GM23338 (cell line): ENCODE results near the gene ZNHIT6. TPM values are rescaled to one million over a fixed set of nuclear protein-coding genes. Genes with fewer than 3 reads are reported as not detected.

Experiments used
- ATAC-seq: fragments of 200-7000 bp; cut with Tn5 transposase; 3 replicates; pipeline ENCODE4 v1.9.1; 2020
- DNase-seq: peaks from one replicate; pipeline ENCODE4 v3.0.0-alpha.2; 2015; ENCODE audit warnings: low spot score
- H2AFZ ChIP-seq: fragments of 200-600 bp; sonication (generic); 2 replicates; pipeline ENCODE4 v1.8.0; 2016; ENCODE audit warnings: antibody characterized with exemption, mild to moderate bottlenecking, moderate library complexity
- H3F3A ChIP-seq: fragments of 200-600 bp; sonication (generic); replicated peaks from 2 replicates; pipeline ENCODE4 v1.8.0; 2017; ENCODE audit warnings: antibody characterized with exemption, mixed run types, low read depth
- H3K27ac ChIP-seq: fragments of 200-600 bp; sonication (generic); 2 replicates; pipeline ENCODE4 v1.6.1; 2016; ENCODE audit warnings: low read depth
- H3K27me3 ChIP-seq: fragments of 200-600 bp; sonication (generic); 2 replicates; pipeline ENCODE4 v1.8.0; 2016; ENCODE audit warnings: mild to moderate bottlenecking, mixed run types, moderate library complexity; ENCODE audit not compliant: insufficient read depth
- H3K36me3 ChIP-seq: fragments of 200-600 bp; sonication (generic); 2 replicates; pipeline ENCODE4 v1.8.0; 2016; ENCODE audit warnings: mild to moderate bottlenecking; ENCODE audit not compliant: insufficient read depth
- H3K4me1 ChIP-seq: fragments of 200-600 bp; sonication (generic); 2 replicates; pipeline ENCODE4 v1.8.0; 2016; ENCODE audit warnings: mild to moderate bottlenecking, moderate library complexity; ENCODE audit not compliant: insufficient read depth
- H3K4me2 ChIP-seq: fragments of 200-600 bp; sonication (generic); 2 replicates; pipeline ENCODE4 v1.7.1; 2017; ENCODE audit warnings: mixed run types
- H3K4me3 ChIP-seq: fragments of 200-600 bp; sonication (generic); 2 replicates; pipeline ENCODE4 v1.6.1; 2016; ENCODE audit warnings: mixed run types
- H3K79me2 ChIP-seq: fragments of 200-600 bp; sonication (generic); replicated peaks from 2 replicates; pipeline ENCODE4 v1.8.0; 2017; ENCODE audit warnings: mild to moderate bottlenecking; ENCODE audit not compliant: insufficient read depth
- H3K9me2 ChIP-seq: fragments of 200-600 bp; sonication (generic); 2 replicates; pipeline ENCODE4 v1.8.0; 2017; ENCODE audit not compliant: insufficient read depth
- H4K20me1 ChIP-seq: fragments of 200-600 bp; sonication (generic); replicated peaks from 2 replicates; pipeline ENCODE4 v1.8.0; 2017; ENCODE audit warnings: mild to moderate bottlenecking; ENCODE audit not compliant: insufficient read depth
- H3K27ac Mint-ChIP-seq: 2 replicates; pipeline ENCODE4 v1.8.0; 2020; ENCODE audit warnings: inconsistent platforms, mild to moderate bottlenecking, moderate library complexity, mixed read lengths
- H3K27me3 Mint-ChIP-seq: 3 replicates; pipeline ENCODE4 v1.8.0; 2022; ENCODE audit warnings: low read depth, mild to moderate bottlenecking, moderate library complexity, mixed read lengths, inconsistent platforms; ENCODE audit not compliant: insufficient read depth, poor library complexity
- H3K36me3 Mint-ChIP-seq: 3 replicates; pipeline ENCODE4 v1.8.0; 2021; ENCODE audit warnings: low read depth, mild to moderate bottlenecking, inconsistent platforms, moderate library complexity, mixed read lengths
- H3K4me1 Mint-ChIP-seq: 3 replicates; pipeline ENCODE4 v1.8.0; 2020; ENCODE audit warnings: mild to moderate bottlenecking, inconsistent platforms, mixed read lengths
- H3K4me3 Mint-ChIP-seq: 3 replicates; pipeline ENCODE4 v1.8.0; 2021; ENCODE audit warnings: moderate library complexity, mild to moderate bottlenecking, inconsistent platforms, mixed read lengths
- H3K9me3 Mint-ChIP-seq: 3 replicates; pipeline ENCODE4 v1.8.0; 2020; ENCODE audit warnings: moderate library complexity, mild to moderate bottlenecking, inconsistent platforms, mixed read lengths
- CREB1 ChIP-seq: fragments of 250-450 bp; sonication (Bioruptor Pico); IDR thresholded peaks from 2 replicates; pipeline ENCODE4 v1.5.0; 2020; ENCODE audit warnings: low read depth, mild to moderate bottlenecking, moderate library complexity
- CTCF ChIP-seq, 2 experiments: fragments of 200-600 bp in 1 of 2; sonication (generic) in 1 of 2; conservative IDR thresholded peaks; 2 replicates each; pipeline versions ENCODE4 v1.5.1 to v1.6.1; 2016 to 2017; ENCODE audit warnings: antibody characterized with exemption in 2 of 2, low read depth in 2 of 2, mild to moderate bottlenecking in 2 of 2, moderate library complexity in 1 of 2
- ETS1 ChIP-seq: IDR thresholded peaks from 2 replicates; pipeline ENCODE4 v1.6.1; 2016; ENCODE audit warnings: antibody characterized with exemption
- EZH2 ChIP-seq: fragments of 200-600 bp; sonication (generic); IDR thresholded peaks from one replicate; pipeline ENCODE4 v1.8.0; 2017; ENCODE audit warnings: antibody characterized with exemption, mild to moderate bottlenecking, low read depth; ENCODE audit not compliant: unreplicated experiment
- EZH2phosphoT487 ChIP-seq: fragments of 200-600 bp; sonication (generic); IDR thresholded peaks from one replicate; pipeline ENCODE4 v1.8.1; 2018; ENCODE audit warnings: antibody characterized with exemption; ENCODE audit not compliant: unreplicated experiment
- JUNB ChIP-seq: IDR thresholded peaks from one replicate; pipeline ENCODE4 v1.6.1; 2016; ENCODE audit warnings: antibody characterized with exemption; ENCODE audit not compliant: unreplicated experiment
- NANOG ChIP-seq: IDR thresholded peaks from 2 replicates; pipeline ENCODE4 v1.6.1; 2016; ENCODE audit warnings: antibody characterized with exemption, borderline replicate concordance
- POLR2AphosphoS5 ChIP-seq: IDR thresholded peaks from 2 replicates; pipeline ENCODE4 v1.6.1; 2016; ENCODE audit warnings: antibody characterized with exemption, low read depth
- STAT1 ChIP-seq: IDR thresholded peaks from one replicate; pipeline ENCODE4 v1.6.1; 2016; ENCODE audit warnings: antibody characterized with exemption; ENCODE audit not compliant: unreplicated experiment
- ZNF114 ChIP-seq: fragments of 250-450 bp; sonication (Bioruptor Pico); IDR thresholded peaks from 2 replicates; pipeline ENCODE4 v1.5.0; 2020; ENCODE audit warnings: mild to moderate bottlenecking, moderate library complexity
- ZNF331 ChIP-seq: fragments of 250-450 bp; sonication (Bioruptor Pico); IDR thresholded peaks from 2 replicates; pipeline ENCODE4 v1.5.0; 2020; ENCODE audit warnings: low read depth, mild to moderate bottlenecking, moderate library complexity
- ZNF462 ChIP-seq: fragments of 250-450 bp; sonication (Bioruptor Pico); IDR thresholded peaks from 2 replicates; pipeline ENCODE4 v1.5.0; 2020; ENCODE audit warnings: mild to moderate bottlenecking, moderate library complexity
- polyA plus RNA-seq: library from polyadenylated mRNA; unstranded; fragments of >200 nt; fragmentation: Nextera tagmentation; extraction: Ambion mirVana; gene quantifications from 2 replicates; pipeline ENCODE4 v1.2.1, GENCODE V29; 2016
- total RNA-seq: library from RNA; depleted of rRNA; stranded (reverse); fragments of >200 nt; shearing (Covaris generic); gene quantifications from 2 replicates; pipeline ENCODE4 v1.2.3, GENCODE V29; 2014

The ZNHIT6 gene
- total and polyA plus RNA-seq, 2 experiments from 2014 or later = 17.3 to 20.9 TPM

GRCh38 chr1:85617633-85618100 lies 90.6 kb downstream of the ZNHIT6 start:
- H3K9me3 Mint-ChIP-seq = peaks cover 23% of the 10 kb centered on the region
- Histone ChIP-seq H3K27me3 (no peaks in the 10 kb centered on the region), H3K9me2 (peaks cover 9% of the 10 kb centered on the region; the same call in 1 of the 2 replicates), H4K20me1 (no peaks in the 10 kb centered on the region), H3K4me1 (peaks cover 3% of the 10 kb centered on the region), H3K79me2 (no peaks in the 10 kb centered on the region), H2AFZ (no peak overlapping the region), H3K27ac (no peak overlapping the region), H3K36me3 (peaks cover 7% of the 10 kb centered on the region; the same call in 1 of the 2 replicates), H3K4me3 (no peak overlapping the region), H3K4me2 (no peak overlapping the region), H3F3A (no peaks in the 10 kb centered on the region)
- peaks cover 24% of the 10 kb centered on the region for H3K36me3 Mint-ChIP-seq
- ATAC-seq = no peak
- H3K4me1 Mint-ChIP-seq = peaks cover 6% of the 10 kb centered on the region
- H3K27me3 Mint-ChIP-seq = peaks cover 3% of the 10 kb centered on the region
- H3K4me3 Mint-ChIP-seq = no peak overlapping the region
- no peak overlapping the region for H3K27ac Mint-ChIP-seq
- no peak for TF ChIP-seq EZH2phosphoT487
- no peak for TF ChIP-seq NANOG
- TF ChIP-seq ETS1 = no peak
- TF ChIP-seq ZNF331 (CRISPR knock-in tag) = no peak
- TF ChIP-seq CREB1 (CRISPR knock-in tag) = no peak
- TF ChIP-seq ZNF114 = no peak
- no peak for TF ChIP-seq CTCF (conservative IDR thresholded peaks at IDR 0.05; ENCODE audit: low read depth in 2 of 2)
- TF ChIP-seq EZH2 = no peak
- TF ChIP-seq POLR2AphosphoS5 = no peak
- DNase-seq = no peak

- no peak for TF ChIP-seq ETS1
- no peak for TF ChIP-seq ZNF462 (CRISPR knock-in tag)
- TF ChIP-seq POLR2AphosphoS5 = no peak
- no peak for TF ChIP-seq CREB1 (CRISPR knock-in tag)
- TF ChIP-seq EZH2 = no peak
- TF ChIP-seq JUNB = no peak
- TF ChIP-seq STAT1 = no peak
- DNase-seq = no peak
- H3K27me3 ChIP-seq = no peaks in the 10 kb centered on the region
- Mint-ChIP-seq H3K4me1 (peaks cover 11% of the 10 kb centered on the region), H3K27ac (no peak overlapping the region), H3K4me3 (no peak overlapping the region), H3K36me3 (peaks cover 14% of the 10 kb centered on the region), H3K27me3 (peaks cover 3% of the 10 kb centered on the region), H3K9me3 (peaks cover 14% of the 10 kb centered on the region)
- no peak for ATAC-seq
- H3K4me1 ChIP-seq = peaks cover 7% of the 10 kb centered on the region
- H3F3A ChIP-seq = no peaks in the 10 kb centered on the region
- H3K36me3 ChIP-seq = 0 out of 2 replicates have a peak, but pooled peaks cover 4% of the 10 kb centered on the region
- H3K79me2 ChIP-seq = no peaks in the 10 kb centered on the region
- no peak overlapping the region for H2AFZ ChIP-seq
- no peak overlapping the region for H3K4me2 ChIP-seq
- H3K4me3 ChIP-seq = no peak overlapping the region
- peaks cover 9% of the 10 kb centered on the region; the same call in 1 of the 2 replicates for H3K9me2 ChIP-seq
- no peak overlapping the region for H3K27ac ChIP-seq
- no peaks in the 10 kb centered on the region for H4K20me1 ChIP-seq
Observed at GRCh38 chr1:85616736-85617135, 91.5 kb downstream of the ZNHIT6 start.
